IMR-90 (cell line): ENCODE results near the gene PPP1R9A. TPM values are rescaled to one million over a fixed set of nuclear protein-coding genes. Genes with fewer than 3 reads are reported as not detected.

ENCODE experiments used
- ATAC-seq: fragments of 200-7000 bp; cut with Tn5 transposase; 2 replicates; pipeline ENCODE4 v1.9.1; 2020; ENCODE audit warnings: low read depth, mild to moderate bottlenecking, moderate library complexity
- BruUV-seq: library from RNA; stranded (reverse); fragments of 400-500 nt; replicated peaks from 2 replicates; lab custom pipeline; 2021; lab: Mats Ljungman, UMichigan
- CTCF ChIA-PET: fragments of 300-600 bp; formaldehyde crosslinking; extraction: SDS; loops from one replicate; lab custom pipeline; 2021; ENCODE audit warnings: antibody characterized with exemption; lab: Yijun Ruan, JAX
- POLR2A ChIA-PET: fragments of 300-600 bp; sonication (Branson Sonifier 250); formaldehyde crosslinking; loops from one replicate; lab custom pipeline; 2022; ENCODE audit warnings: antibody characterized with exemption; ENCODE audit not compliant: unreplicated experiment; lab: Charles Lee
- DNase-seq: peaks from one replicate; pipeline ENCODE4 v3.0.0; 2013
- H2AFZ ChIP-seq: replicated peaks from 2 replicates; pipeline ENCODE3; 2013; ENCODE audit warnings: low read length, mild to moderate bottlenecking; ENCODE audit not compliant: poor library complexity
- H2AK5ac ChIP-seq: 2 replicates; pipeline ENCODE4 v1.6.1; 2013; ENCODE audit warnings: low read depth, low read length, inconsistent platforms
- H2AK9ac ChIP-seq: replicated peaks from 2 replicates; pipeline ENCODE3; 2013; ENCODE audit warnings: mild to moderate bottlenecking, low read depth, low read length, moderate library complexity; ENCODE audit not compliant: poor library complexity
- H2BK120ac ChIP-seq: 2 replicates; pipeline ENCODE4 v1.6.1; 2013; ENCODE audit warnings: low read depth, low read length, inconsistent platforms
- H2BK15ac ChIP-seq: 3 replicates; pipeline ENCODE4 v1.6.1; 2013; ENCODE audit warnings: low read depth, low read length, inconsistent platforms
- H2BK20ac ChIP-seq: 2 replicates; pipeline ENCODE4 v1.6.1; 2013; ENCODE audit warnings: low read depth, mild to moderate bottlenecking, inconsistent platforms, low read length, moderate library complexity
- H2BK5ac ChIP-seq: 2 replicates; pipeline ENCODE4 v1.6.1; 2013; ENCODE audit warnings: mild to moderate bottlenecking, low read depth, low read length, inconsistent platforms; ENCODE audit not compliant: poor library complexity, severe bottlenecking
- H3K14ac ChIP-seq: replicated peaks from 2 replicates; pipeline ENCODE4 v1.6.1; 2013; ENCODE audit warnings: low read depth, low read length, inconsistent platforms
- H3K18ac ChIP-seq: 2 replicates; pipeline ENCODE4 v1.6.1; 2013; ENCODE audit warnings: low read depth, low read length, control low read depth
- H3K23ac ChIP-seq: 2 replicates; pipeline ENCODE4 v1.6.1; 2013; ENCODE audit warnings: low read depth, low read length, inconsistent platforms
- H3K27ac ChIP-seq: 2 replicates; pipeline ENCODE4 v1.5.1; 2013; ENCODE audit warnings: mild to moderate bottlenecking, control low read depth, low read length; ENCODE audit not compliant: insufficient read depth
- H3K27me3 ChIP-seq: 2 replicates; pipeline ENCODE4 v1.6.1; 2013; ENCODE audit warnings: low read length; ENCODE audit not compliant: control insufficient read depth, insufficient read depth
- H3K36me3 ChIP-seq: 2 replicates; pipeline ENCODE4 v1.6.1; 2013; ENCODE audit warnings: low read length, mixed read lengths; ENCODE audit not compliant: control insufficient read depth, insufficient read depth
- H3K4ac ChIP-seq: 2 replicates; pipeline ENCODE4 v1.6.1; 2013; ENCODE audit warnings: low read depth, low read length, inconsistent platforms
- H3K4me1 ChIP-seq: 2 replicates; pipeline ENCODE4 v1.6.1; 2013; ENCODE audit warnings: low read length, mixed read lengths; ENCODE audit not compliant: control insufficient read depth, insufficient read depth
- H3K4me2 ChIP-seq: 2 replicates; pipeline ENCODE4 v1.6.1; 2013; ENCODE audit warnings: low read depth, mild to moderate bottlenecking, control low read depth, low read length, moderate library complexity
- H3K4me3 ChIP-seq: 2 replicates; pipeline ENCODE4 v1.5.1; 2013; ENCODE audit warnings: low read depth, mild to moderate bottlenecking, control low read depth, low read length, moderate library complexity; ENCODE audit not compliant: insufficient read depth
- H3K56ac ChIP-seq: 2 replicates; pipeline ENCODE4 v1.6.1; 2013; ENCODE audit warnings: low read length, inconsistent platforms; ENCODE audit not compliant: insufficient read depth; ENCODE audit errors: extremely low read depth
- H3K79me1 ChIP-seq, 2 experiments: 2 replicates each; pipeline ENCODE4 v1.6.1; 2013; ENCODE audit warnings: low read length in 2 of 2, inconsistent platforms in 1 of 2, low read depth in 1 of 2
- H3K9ac ChIP-seq: 2 replicates; pipeline ENCODE4 v1.6.1; 2013; ENCODE audit warnings: low read depth, low read length, control low read depth
- H3K9me1 ChIP-seq: 2 replicates; pipeline ENCODE4 v1.6.1; 2013; ENCODE audit warnings: low read length, inconsistent platforms; ENCODE audit not compliant: insufficient read depth
- H3K9me3 ChIP-seq: 2 replicates; pipeline ENCODE4 v1.6.1; 2013; ENCODE audit warnings: low read length; ENCODE audit not compliant: control insufficient read depth, insufficient read depth
- H4K20me1 ChIP-seq: 2 replicates; pipeline ENCODE4 v1.6.1; 2013; ENCODE audit warnings: low read length, inconsistent platforms; ENCODE audit not compliant: insufficient read depth
- H4K5ac ChIP-seq: 2 replicates; pipeline ENCODE4 v1.6.1; 2013; ENCODE audit warnings: mild to moderate bottlenecking, low read depth, low read length, control low read depth
- H4K8ac ChIP-seq, 2 experiments: 2 replicates each; pipeline ENCODE4 v1.6.1; 2013; ENCODE audit warnings: low read depth in 2 of 2, low read length in 2 of 2, control low read depth in 1 of 2, inconsistent platforms in 1 of 2
- H4K91ac ChIP-seq: 2 replicates; pipeline ENCODE4 v1.6.1; 2013; ENCODE audit warnings: low read depth, low read length, inconsistent platforms; ENCODE audit not compliant: insufficient read depth
- BHLHE40 ChIP-seq: fragments of 150-350 bp; IDR thresholded peaks from 2 replicates; pipeline ENCODE4 v1.6.1; 2016; ENCODE audit warnings: mild to moderate bottlenecking, low read depth, low read length
- CEBPB ChIP-seq: IDR thresholded peaks from 2 replicates; pipeline ENCODE4 v1.6.1; 2012; ENCODE audit warnings: low read depth, low read length, improper control_type of control experiment
- CHD1 ChIP-seq: IDR thresholded peaks from 2 replicates; pipeline ENCODE4 v1.6.1; 2012; ENCODE audit warnings: low read depth, low read length, improper control_type of control experiment
- FOS ChIP-seq: fragments of 150-350 bp; IDR thresholded peaks from 2 replicates; pipeline ENCODE4 v1.6.1; 2016; ENCODE audit warnings: low read depth, low read length
- MAFK ChIP-seq: IDR thresholded peaks from 2 replicates; pipeline ENCODE4 v1.6.1; 2012; ENCODE audit warnings: low read depth, low read length, improper control_type of control experiment
- MAZ ChIP-seq: IDR thresholded peaks from 2 replicates; pipeline ENCODE4 v1.6.1; 2012; ENCODE audit warnings: low read depth, mild to moderate bottlenecking, low read length, improper control_type of control experiment, moderate library complexity, borderline replicate concordance
- MXI1 ChIP-seq: IDR thresholded peaks from 2 replicates; pipeline ENCODE4 v1.6.1; 2012; ENCODE audit warnings: low read depth, mild to moderate bottlenecking, low read length, moderate library complexity, borderline replicate concordance
- NFE2L2 ChIP-seq: fragments of 150-350 bp; IDR thresholded peaks from 2 replicates; pipeline ENCODE4 v1.6.1; 2016; ENCODE audit warnings: low read depth, mild to moderate bottlenecking, low read length
- POLR2A ChIP-seq: IDR thresholded peaks from 2 replicates; pipeline ENCODE4 v1.6.1; 2012; ENCODE audit warnings: mild to moderate bottlenecking, low read depth, low read length
- RAD21 ChIP-seq: IDR thresholded peaks from 2 replicates; pipeline ENCODE4 v1.6.1; 2012; ENCODE audit warnings: low read length, improper control_type of control experiment
- RCOR1 ChIP-seq: IDR thresholded peaks from 2 replicates; pipeline ENCODE4 v1.6.1; 2012; ENCODE audit warnings: mild to moderate bottlenecking, low read length, improper control_type of control experiment; ENCODE audit not compliant: insufficient replicate concordance
- RFX5 ChIP-seq: IDR thresholded peaks from 2 replicates; pipeline ENCODE4 v1.8.0; 2012; ENCODE audit warnings: low read depth, mild to moderate bottlenecking, low read length, moderate library complexity
- SMC3 ChIP-seq: fragments of 150-350 bp; IDR thresholded peaks from 2 replicates; pipeline ENCODE4 v1.6.1; 2016; ENCODE audit warnings: low read depth, mild to moderate bottlenecking, antibody characterized with exemption, low read length, moderate library complexity
- dilution Hi-C: fragments of 300-500 bp; cut with HindIII; formaldehyde crosslinking; loops from one replicate; pipeline ENCODE4 v1.14.3; 2018; ENCODE audit warnings: low sequenced_read_pairs; ENCODE audit not compliant: unreplicated experiment
- in situ Hi-C: fragments of 300-500 bp; cut with MboI; formaldehyde crosslinking; loops from 3 replicates; pipeline ENCODE4 v1.14.3; 2019; ENCODE audit warnings: low sequenced_read_pairs, inconsistent platforms, mixed read lengths
- intact Hi-C: fragments of 100-400 bp; cut with micrococcal nuclease; formaldehyde crosslinking; loops from 2 replicates; pipeline ENCODE4 v1.10.0; 2022
- polyA plus RNA-seq, 3 experiments: library from polyadenylated mRNA; depleted of rRNA; stranded (reverse); fragments of >200 nt; gene quantifications; 2 replicates each; pipeline ENCODE4 v1.2.3, GENCODE V29; 2012; ENCODE audit warnings: low replicate concordance in 1 of 3
- total RNA-seq: library from RNA; depleted of rRNA; stranded (reverse); fragments of >200 nt; gene quantifications from 2 replicates; pipeline ENCODE4 v1.2.3, GENCODE V29; 2012
- TF ChIP-seq, protein P1 (sequence below): conservative IDR thresholded peaks from 2 replicates; pipeline ENCODE4 v1.5.1; 2012; ENCODE audit warnings: mild to moderate bottlenecking, low read depth, low read length, improper control_type of control experiment
- TF ChIP-seq, protein P2 (sequence below): fragments of 150-350 bp; IDR thresholded peaks from 2 replicates; pipeline ENCODE4 v1.6.1; 2016; ENCODE audit warnings: low read depth, mild to moderate bottlenecking, low read length, moderate library complexity, borderline replicate concordance
- TF ChIP-seq, protein P3 (sequence below): fragments of 150-350 bp; IDR thresholded peaks from 2 replicates; pipeline ENCODE4 v1.6.1; 2017; ENCODE audit warnings: mild to moderate bottlenecking, antibody characterized with exemption, low read length, low read depth

Gene PPP1R9A
- total and polyA plus RNA-seq, 2 of the 4 experiments (the other 2 are of a cell fraction) = not detected

DNA sequence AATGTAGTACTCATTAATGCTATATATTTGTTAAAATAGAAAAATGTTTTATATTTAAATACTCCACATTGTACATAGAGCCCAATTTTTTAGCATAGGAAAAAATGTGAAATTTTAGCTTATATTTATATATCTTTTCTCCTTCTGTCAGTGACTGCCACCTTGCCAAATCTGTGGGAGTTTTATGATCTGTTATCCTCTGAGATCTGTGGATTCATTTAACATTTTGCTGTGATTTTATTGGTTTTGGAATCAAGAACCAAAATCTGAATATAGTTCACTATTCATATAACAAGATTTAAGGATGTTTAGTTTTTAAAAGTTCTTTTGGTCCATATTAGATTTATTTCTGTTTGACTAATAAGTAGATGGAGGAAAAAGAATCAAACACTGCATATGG lies 127.9 kb downstream of the PPP1R9A start:
- no peak overlapping the region for H2AK9ac ChIP-seq
- no TSS peak for BruUV-seq
- no peaks in the 10 kb centered on the region for H3K79me1 ChIP-seq
- H3K4me3 ChIP-seq = no peak overlapping the region
- in situ Hi-C loops (no loop called here), intact Hi-C loops (no loop called here), dilution Hi-C loops (no loop called here)
- no peaks in the 10 kb centered on the region for H3K36me3 ChIP-seq
- H3K9ac ChIP-seq = no peak overlapping the region
- no peak for DNase-seq
- no peaks in the 10 kb centered on the region for H3K27me3 ChIP-seq
- no peak overlapping the region for H3K18ac ChIP-seq
- ChIA-PET POLR2A (no interaction called here), CTCF (no interaction called here)
- H3K56ac ChIP-seq = no peak overlapping the region
- no peak overlapping the region for H3K4ac ChIP-seq
- H4K91ac ChIP-seq = no peak overlapping the region
- no peak for ATAC-seq
- no peaks in the 10 kb centered on the region for H4K20me1 ChIP-seq
- TF ChIP-seq SMC3 (no peak), FOS (no peak), CEBPB (no peak), MAFK (no peak), MXI1 (no peak), BHLHE40 (no peak), RFX5 (no peak), CHD1 (no peak), MAZ (no peak), POLR2A (no peak), RAD21 (no peak), RCOR1 (no peak), NFE2L2 (no peak)
- TF ChIP-seq, protein P1, sequence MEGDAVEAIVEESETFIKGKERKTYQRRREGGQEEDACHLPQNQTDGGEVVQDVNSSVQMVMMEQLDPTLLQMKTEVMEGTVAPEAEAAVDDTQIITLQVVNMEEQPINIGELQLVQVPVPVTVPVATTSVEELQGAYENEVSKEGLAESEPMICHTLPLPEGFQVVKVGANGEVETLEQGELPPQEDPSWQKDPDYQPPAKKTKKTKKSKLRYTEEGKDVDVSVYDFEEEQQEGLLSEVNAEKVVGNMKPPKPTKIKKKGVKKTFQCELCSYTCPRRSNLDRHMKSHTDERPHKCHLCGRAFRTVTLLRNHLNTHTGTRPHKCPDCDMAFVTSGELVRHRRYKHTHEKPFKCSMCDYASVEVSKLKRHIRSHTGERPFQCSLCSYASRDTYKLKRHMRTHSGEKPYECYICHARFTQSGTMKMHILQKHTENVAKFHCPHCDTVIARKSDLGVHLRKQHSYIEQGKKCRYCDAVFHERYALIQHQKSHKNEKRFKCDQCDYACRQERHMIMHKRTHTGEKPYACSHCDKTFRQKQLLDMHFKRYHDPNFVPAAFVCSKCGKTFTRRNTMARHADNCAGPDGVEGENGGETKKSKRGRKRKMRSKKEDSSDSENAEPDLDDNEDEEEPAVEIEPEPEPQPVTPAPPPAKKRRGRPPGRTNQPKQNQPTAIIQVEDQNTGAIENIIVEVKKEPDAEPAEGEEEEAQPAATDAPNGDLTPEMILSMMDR = no peak
- TF ChIP-seq, protein P2, sequence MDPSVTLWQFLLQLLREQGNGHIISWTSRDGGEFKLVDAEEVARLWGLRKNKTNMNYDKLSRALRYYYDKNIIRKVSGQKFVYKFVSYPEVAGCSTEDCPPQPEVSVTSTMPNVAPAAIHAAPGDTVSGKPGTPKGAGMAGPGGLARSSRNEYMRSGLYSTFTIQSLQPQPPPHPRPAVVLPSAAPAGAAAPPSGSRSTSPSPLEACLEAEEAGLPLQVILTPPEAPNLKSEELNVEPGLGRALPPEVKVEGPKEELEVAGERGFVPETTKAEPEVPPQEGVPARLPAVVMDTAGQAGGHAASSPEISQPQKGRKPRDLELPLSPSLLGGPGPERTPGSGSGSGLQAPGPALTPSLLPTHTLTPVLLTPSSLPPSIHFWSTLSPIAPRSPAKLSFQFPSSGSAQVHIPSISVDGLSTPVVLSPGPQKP = no peak
- TF ChIP-seq, protein P3, sequence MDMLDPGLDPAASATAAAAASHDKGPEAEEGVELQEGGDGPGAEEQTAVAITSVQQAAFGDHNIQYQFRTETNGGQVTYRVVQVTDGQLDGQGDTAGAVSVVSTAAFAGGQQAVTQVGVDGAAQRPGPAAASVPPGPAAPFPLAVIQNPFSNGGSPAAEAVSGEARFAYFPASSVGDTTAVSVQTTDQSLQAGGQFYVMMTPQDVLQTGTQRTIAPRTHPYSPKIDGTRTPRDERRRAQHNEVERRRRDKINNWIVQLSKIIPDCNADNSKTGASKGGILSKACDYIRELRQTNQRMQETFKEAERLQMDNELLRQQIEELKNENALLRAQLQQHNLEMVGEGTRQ = no peak
- H2BK20ac ChIP-seq = no peak overlapping the region
- H2BK15ac ChIP-seq = no peak overlapping the region
- no peak overlapping the region for H2BK5ac ChIP-seq
- H3K14ac ChIP-seq = no peak overlapping the region
- H3K4me2 ChIP-seq = no peak overlapping the region
- H3K4me1 ChIP-seq = no peaks in the 10 kb centered on the region
- no peak overlapping the region for H4K5ac ChIP-seq
- no peak overlapping the region for H2AFZ ChIP-seq
- no peaks in the 10 kb centered on the region for H3K9me1 ChIP-seq
- H4K8ac ChIP-seq = no peak overlapping the region
- H2BK120ac ChIP-seq = no peak overlapping the region
- H3K9me3 ChIP-seq = no peaks in the 10 kb centered on the region
- no peak overlapping the region for H3K27ac ChIP-seq
- no peak overlapping the region for H2AK5ac ChIP-seq
- no peak overlapping the region for H3K23ac ChIP-seq
